Endothelial cell (in vitro differentiated cells): ENCODE measurements around the gene CPT2. TPM values are rescaled to one million over a fixed set of nuclear protein-coding genes. Genes with fewer than 3 reads are reported as not detected.
A peak's percentile ranks its signal among the peaks of the same experiment; 100 is the strongest.

Experiments
- DNase-seq: peaks from one replicate; pipeline ENCODE4 v3.0.0; 2021; ENCODE audit warnings: low spot score
- H3K27ac Mint-ChIP-seq: one replicate; pipeline ENCODE4 v1.8.0; 2021; ENCODE audit warnings: mixed read lengths, inconsistent platforms; ENCODE audit not compliant: unreplicated experiment
- H3K27me3 Mint-ChIP-seq: one replicate; pipeline ENCODE4 v1.8.0; 2021; ENCODE audit warnings: mild to moderate bottlenecking, moderate library complexity, mixed read lengths, inconsistent platforms; ENCODE audit not compliant: unreplicated experiment
- H3K36me3 Mint-ChIP-seq: one replicate; pipeline ENCODE4 v1.8.0; 2021; ENCODE audit warnings: mild to moderate bottlenecking, low read depth, mixed read lengths, inconsistent platforms; ENCODE audit not compliant: unreplicated experiment
- H3K4me1 Mint-ChIP-seq: one replicate; pipeline ENCODE4 v1.8.0; 2021; ENCODE audit warnings: mild to moderate bottlenecking, mixed read lengths, inconsistent platforms; ENCODE audit not compliant: unreplicated experiment
- H3K4me3 Mint-ChIP-seq: one replicate; pipeline ENCODE4 v1.8.0; 2021; ENCODE audit warnings: mild to moderate bottlenecking, mixed read lengths, inconsistent platforms; ENCODE audit not compliant: unreplicated experiment
- H3K9me3 Mint-ChIP-seq: one replicate; pipeline ENCODE4 v1.8.0; 2021; ENCODE audit warnings: mixed read lengths, inconsistent platforms; ENCODE audit not compliant: unreplicated experiment
- CTCF ChIP-seq: fragments of 200-600 bp; sonication (generic); IDR thresholded peaks from one replicate; pipeline ENCODE4 v1.5.0; 2021; ENCODE audit warnings: antibody characterized with exemption; ENCODE audit not compliant: unreplicated experiment
- total RNA-seq: library from RNA; stranded (reverse); fragmentation: NEBNext Ultra II Directional; extraction: Animal tissue kit (Norgen Biotek cat#: 25700); gene quantifications from one replicate; pipeline ENCODE4 v1.2.1, GENCODE V29; 2021; ENCODE audit not compliant: unreplicated experiment

Gene CPT2
- total RNA-seq, 1 donor from 2014 or later, result 17.6 TPM

- Mint-ChIP-seq H3K4me3 (no peak overlapping the region), H3K36me3 (peaks cover 5% of the 10 kb centered on the region), H3K27ac (no peak overlapping the region), H3K27me3 (peaks cover 1% of the 10 kb centered on the region), H3K9me3 (no peaks in the 10 kb centered on the region), H3K4me1 (no peaks in the 10 kb centered on the region)
- DNase-seq, result no peak
- peak; percentile 28 for TF ChIP-seq CTCF
These were observed 58.4 kb downstream of the CPT2 start for GRCh38 chr1:53255031-53255430.

GRCh38 chr1:53256511-53257453 lies 60.2 kb downstream of the CPT2 start:
- peaks cover 1% of the 10 kb centered on the region for H3K27me3 Mint-ChIP-seq
- H3K36me3 Mint-ChIP-seq, result peaks cover 5% of the 10 kb centered on the region
- peaks cover 4% of the 10 kb centered on the region for H3K4me1 Mint-ChIP-seq
- DNase-seq, result no peak
- no peaks in the 10 kb centered on the region for H3K9me3 Mint-ChIP-seq
- no peak for TF ChIP-seq CTCF
- no peak overlapping the region for H3K4me3 Mint-ChIP-seq
- no peak overlapping the region for H3K27ac Mint-ChIP-seq

GRCh38 chr1:53257454-53258081 lies 60.9 kb downstream of the CPT2 start:
- no peaks in the 10 kb centered on the region for H3K9me3 Mint-ChIP-seq
- DNase-seq, result no peak
- H3K27me3 Mint-ChIP-seq, result peaks cover 1% of the 10 kb centered on the region
- peaks cover 5% of the 10 kb centered on the region for H3K36me3 Mint-ChIP-seq
- peaks cover 8% of the 10 kb centered on the region for H3K4me1 Mint-ChIP-seq
- no peak overlapping the region for H3K4me3 Mint-ChIP-seq
- TF ChIP-seq CTCF, result no peak
- H3K27ac Mint-ChIP-seq, result no peak overlapping the region

DNA sequence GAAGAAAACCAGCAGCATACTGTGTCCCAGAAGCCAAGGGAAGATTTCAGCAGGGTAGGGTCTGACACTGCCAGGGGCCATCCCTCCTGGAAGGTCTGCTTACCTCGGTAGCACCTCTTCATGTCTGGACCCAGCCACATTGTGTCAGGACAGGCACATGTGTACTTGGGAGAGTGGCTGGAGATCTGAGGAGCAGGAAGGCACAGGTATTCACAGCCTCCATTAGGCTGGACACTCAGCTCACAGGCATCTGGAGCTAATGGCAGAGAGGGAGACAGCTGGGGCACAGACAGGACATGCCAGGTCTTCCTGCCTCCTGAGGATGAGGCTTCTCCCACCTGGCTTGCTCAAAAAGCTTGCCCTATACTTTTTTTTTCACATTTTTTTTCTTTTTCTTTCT lies 61.6 kb downstream of the CPT2 start:
- peaks cover 5% of the 10 kb centered on the region for H3K36me3 Mint-ChIP-seq
- no peak overlapping the region for H3K4me3 Mint-ChIP-seq
- H3K9me3 Mint-ChIP-seq, result no peaks in the 10 kb centered on the region
- no peak for TF ChIP-seq CTCF
- no peak for DNase-seq
- peaks cover 8% of the 10 kb centered on the region for H3K4me1 Mint-ChIP-seq
- no peak overlapping the region for H3K27ac Mint-ChIP-seq
- peaks cover 1% of the 10 kb centered on the region for H3K27me3 Mint-ChIP-seq

- H3K9me3 Mint-ChIP-seq, result no peaks in the 10 kb centered on the region
- H3K4me3 Mint-ChIP-seq, result no peak overlapping the region
- peaks cover 8% of the 10 kb centered on the region for H3K36me3 Mint-ChIP-seq
- H3K27ac Mint-ChIP-seq, result no peak overlapping the region
- no peak for DNase-seq
- H3K27me3 Mint-ChIP-seq, result peaks cover 8% of the 10 kb centered on the region
- TF ChIP-seq CTCF, result no peak
- peaks cover 8% of the 10 kb centered on the region for H3K4me1 Mint-ChIP-seq
These were observed 63.3 kb downstream of the CPT2 start for GRCh38 chr1:53259932-53260331.
